GM12878 (cell line): ENCODE measurements around the gene PPP2R3B. TPM values are rescaled to one million over a fixed set of nuclear protein-coding genes. Genes with fewer than 3 reads are reported as not detected.
"Not testable (repeated sequence)": the region's sequence is repeated elsewhere in the genome, so short reads cannot be mapped to it uniquely, and the experiment has no call there.

Experiments
- ATAC-seq: fragments of 200-7000 bp; cut with Tn5 transposase; 3 replicates; pipeline ENCODE4 v1.9.1; 2020; ENCODE audit warnings: mild to moderate bottlenecking, moderate library complexity
- BruUV-seq: library from RNA; stranded (reverse); fragments of 400-500 nt; replicated peaks from 2 replicates; lab custom pipeline; 2021; lab: Mats Ljungman, UMichigan
- CTCF ChIA-PET: fragments of 300-600 bp; sonication (Branson Sonifier 250); formaldehyde crosslinking; extraction: SDS; loops from one replicate; lab custom pipeline; 2021; ENCODE audit warnings: inconsistent platforms; lab: Yijun Ruan, JAX
- POLR2A ChIA-PET: fragments of 350-600 bp; formaldehyde crosslinking; extraction: SDS; loops from one replicate; lab custom pipeline; 2021; ENCODE audit warnings: inconsistent platforms; lab: Charles Lee
- RAD21 ChIA-PET: fragments of 300-600 bp; sonication (Branson Sonifier 250); formaldehyde crosslinking; loops from one replicate; lab custom pipeline; 2023; ENCODE audit warnings: antibody characterized with exemption; ENCODE audit not compliant: unreplicated experiment; lab: Charles Lee
- SMC1A ChIA-PET: fragments of 300-600 bp; sonication (Branson Sonifier 250); formaldehyde crosslinking; loops from one replicate; lab custom pipeline; 2023; ENCODE audit not compliant: unreplicated experiment, uncharacterized antibody; lab: Charles Lee
- DNase-seq: peaks from one replicate; pipeline ENCODE4 v3.0.0-alpha.2; 2011; ENCODE audit warnings: low read depth, low spot score
- FAIRE-seq: peaks from 3 replicates; lab custom pipeline; 2011; peaks lifted over from hg19 to GRCh38; lab: Jason Lieb, UNC
- H2AFZ ChIP-seq: 2 replicates; pipeline ENCODE4 v1.6.0; 2011; ENCODE audit warnings: low read depth, low read length, control low read depth; ENCODE audit not compliant: control insufficient read depth
- H3K27ac ChIP-seq: 2 replicates; pipeline ENCODE4 v1.5.1; 2011; ENCODE audit warnings: control low read depth; ENCODE audit not compliant: control insufficient read depth, insufficient read depth
- H3K27me3 ChIP-seq, 2 experiments: replicated peaks in 1 of 2; 2 replicates each; pipeline versions ENCODE4 v1.6.0 to v1.6.1; 2011; ENCODE audit warnings: low read length in 1 of 2; ENCODE audit not compliant: control insufficient read depth in 2 of 2, insufficient read depth in 2 of 2
- H3K36me3 ChIP-seq, 2 experiments: 2 replicates each; pipeline ENCODE4 v1.5.1; 2011; ENCODE audit warnings: low read length in 1 of 2; ENCODE audit not compliant: control insufficient read depth in 2 of 2, insufficient read depth in 2 of 2
- H3K4me1 ChIP-seq: 2 replicates; pipeline ENCODE4 v1.6.1; 2011; ENCODE audit warnings: mild to moderate bottlenecking, low read length, moderate library complexity, mixed read lengths; ENCODE audit not compliant: control insufficient read depth, insufficient read depth
- H3K4me2 ChIP-seq: 2 replicates; pipeline ENCODE4 v1.6.0; 2011; ENCODE audit warnings: control low read depth; ENCODE audit not compliant: control insufficient read depth, insufficient read depth
- H3K4me3 ChIP-seq: fragments of 200-600 bp; sonication (generic); 2 replicates; pipeline ENCODE4 v1.5.1; 2016
- H3K79me2 ChIP-seq: 2 replicates; pipeline ENCODE4 v1.6.0; 2011; ENCODE audit warnings: low read length; ENCODE audit not compliant: control insufficient read depth, insufficient read depth
- H3K9ac ChIP-seq: 2 replicates; pipeline ENCODE4 v1.8.0; 2011; ENCODE audit warnings: low read length, control low read depth, mixed read lengths; ENCODE audit not compliant: control insufficient read depth, insufficient read depth
- H3K9me3 ChIP-seq: replicated peaks from 3 replicates; pipeline ENCODE4 v1.5.1; 2011; ENCODE audit warnings: mild to moderate bottlenecking, low read length; ENCODE audit not compliant: control insufficient read depth, insufficient read depth
- H4K20me1 ChIP-seq: 2 replicates; pipeline ENCODE4 v1.6.0; 2011; ENCODE audit not compliant: control insufficient read depth, insufficient read depth
- CEBPZ ChIP-seq: fragments of 150-350 bp; IDR thresholded peaks from 2 replicates; pipeline ENCODE4 v1.6.1; 2016; ENCODE audit warnings: low read depth, low read length
- CHD1 ChIP-seq: IDR thresholded peaks from 2 replicates; pipeline ENCODE4 v1.6.1; 2012; ENCODE audit warnings: low read depth, low read length, improper control_type of control experiment
- EP300 ChIP-seq, 2 experiments: fragments of 150-350 bp in 1 of 2; IDR thresholded peaks; 2 replicates each; pipeline ENCODE4 v1.6.1; 2011 to 2012; ENCODE audit warnings: low read depth in 2 of 2, low read length in 2 of 2, borderline replicate concordance in 1 of 2, improper control_type of control experiment in 1 of 2, inconsistent platforms in 1 of 2; ENCODE audit not compliant: control insufficient read depth in 1 of 2
- GABPA ChIP-seq: IDR thresholded peaks from 2 replicates; pipeline ENCODE4 v1.6.1; 2014; ENCODE audit warnings: antibody characterized with exemption, low read depth, mild to moderate bottlenecking, inconsistent platforms
- HDAC2 ChIP-seq: fragments of 200-600 bp; sonication (generic); IDR thresholded peaks from 2 replicates; pipeline ENCODE4 v1.6.1; 2017
- MTA3 ChIP-seq: IDR thresholded peaks from 2 replicates; pipeline ENCODE4 v1.6.1; 2012; ENCODE audit warnings: low read length, inconsistent platforms, borderline replicate concordance
- MYC ChIP-seq: IDR thresholded peaks from 2 replicates; pipeline ENCODE4 v1.6.1; 2011; ENCODE audit warnings: mild to moderate bottlenecking, low read length, moderate library complexity, inconsistent platforms; ENCODE audit not compliant: insufficient read depth, insufficient replicate concordance, insufficient read length, severe bottlenecking
- NR2C2 ChIP-seq: IDR thresholded peaks from 2 replicates; pipeline ENCODE4 v1.6.1; 2011; ENCODE audit warnings: borderline replicate concordance, low read depth; ENCODE audit not compliant: control insufficient read depth, insufficient read length
- PBX3 ChIP-seq: IDR thresholded peaks from 2 replicates; pipeline ENCODE4 v1.6.1; 2011; ENCODE audit warnings: mild to moderate bottlenecking, low read depth, low read length, moderate library complexity; ENCODE audit not compliant: insufficient replicate concordance
- YY1 ChIP-seq: IDR thresholded peaks from 2 replicates; pipeline ENCODE4 v1.6.1; 2011; ENCODE audit warnings: low read depth, mild to moderate bottlenecking, low read length
- ZZZ3 ChIP-seq: IDR thresholded peaks from 2 replicates; pipeline ENCODE4 v1.6.1; 2011; ENCODE audit warnings: low read depth; ENCODE audit not compliant: control insufficient read depth, insufficient read length
- WGBS: methylation state at CpG from one replicate; pipeline ENCODE4 v1.1.6; 2016; ENCODE audit warnings: low lambda C conversion rate; ENCODE audit not compliant: insufficient replicate concordance, insufficient coverage; ENCODE audit errors: missing lambda C conversion rate; 5-methylcytosine and 5-hydroxymethylcytosine counted together
- in situ Hi-C: fragments of 300-500 bp; cut with MboI; formaldehyde crosslinking; loops from 9 replicates; pipeline ENCODE4 v1.14.3; 2018; ENCODE audit warnings: mixed read lengths
- intact Hi-C: fragments of 100-400 bp; cut with micrococcal nuclease; formaldehyde crosslinking; loops from one replicate; pipeline ENCODE4 v1.14.2; 2022; ENCODE audit not compliant: unreplicated experiment
- polyA plus RNA-seq, 11 experiments: library from polyadenylated mRNA; depleted of rRNA in 4 of 11; unstranded in 6 of 11; stranded (reverse) in 5 of 11; fragments of >200 nt; fragmentation: Nextera tagmentation in 4 of 11; fragmentation: Illumina TruSeq in 1 of 11; extraction: Ambion mirVana in 4 of 11; extraction: Trizol in 1 of 11; gene quantifications; 1 replicate in 1 of 11; 2 replicates in 10 of 11; pipeline versions ENCODE4 v1.2.1 to v1.2.3, GENCODE V29; 2011 to 2016; ENCODE audit warnings: inconsistent platforms in 2 of 11, missing spikeins in 2 of 11, low read depth in 1 of 11
- total RNA-seq, 4 experiments: library from RNA; depleted of rRNA in 3 of 4; stranded (reverse); fragments of >200 nt in 3 of 4; fragmentation: Illumina TruSeq in 1 of 4; extraction: Trizol in 1 of 4; gene quantifications; 2 replicates each; pipeline versions ENCODE4 v1.2.1 to v1.2.3, GENCODE V29; 2013 to 2021

The PPP2R3B gene
- total and polyA plus RNA-seq, 10 of the 15 experiments (the other 5 are each of a cell fraction or from before 2014, with no cell fraction given): 0.11 to 34.3 (median 9.7) TPM; not detected in 1

GRCh38 chrX:415498-415897 is 28.8 kb upstream of the PPP2R3B start:
- H3K4me2 ChIP-seq, RAD21 ChIA-PET, CTCF ChIA-PET, H3K9ac ChIP-seq, H3K4me3 ChIP-seq, intact Hi-C loops, BruUV-seq, DNase-seq, in situ Hi-C loops, H3K27me3 ChIP-seq, POLR2A ChIA-PET, H3K9me3 ChIP-seq, SMC1A ChIA-PET, H2AFZ ChIP-seq, H3K79me2 ChIP-seq, ATAC-seq, H3K36me3 ChIP-seq, FAIRE-seq, H3K27ac ChIP-seq, H4K20me1 ChIP-seq, H3K4me1 ChIP-seq: not testable (repeated sequence)
- WGBS: 79% methylated on average over 5 of the region's 5 CpGs

- Histone ChIP-seq H3K36me3 (no peaks in the 10 kb centered on the region), H3K27me3 (no peaks in the 10 kb centered on the region), H3K27ac (no peak overlapping the region), H3K4me3 (no peak overlapping the region), H2AFZ (no peak overlapping the region), H3K4me1 (no peaks in the 10 kb centered on the region), H3K9me3 (no peaks in the 10 kb centered on the region; the same call in 2 of the 3 replicates), H4K20me1 (no peaks in the 10 kb centered on the region), H3K79me2 (no peaks in the 10 kb centered on the region), H3K9ac (no peak overlapping the region), H3K4me2 (no peak overlapping the region)
- ATAC-seq: no peak
- ChIA-PET RAD21 (no interaction called here), CTCF (no interaction called here), SMC1A (no interaction called here), POLR2A (no interaction called here)
- no peak for FAIRE-seq
- no TSS peak for BruUV-seq
- intact Hi-C loops (no loop called here), in situ Hi-C loops (no loop called here)
- 38% methylated on average over 43 of the region's 47 CpGs for WGBS
- no peak for DNase-seq
- TF ChIP-seq GABPA: no peak
- TF ChIP-seq CEBPZ: no peak
- no peak for TF ChIP-seq MYC
- TF ChIP-seq MTA3: no peak
- no peak for TF ChIP-seq CHD1
- no peak for TF ChIP-seq EP300 (IDR thresholded peaks at IDR 0.05; ENCODE audit: borderline replicate concordance in 1 of 2, control insufficient read depth in 1 of 2, low read depth in 2 of 2, low read length in 2 of 2)
- no peak for TF ChIP-seq NR2C2
- no peak for TF ChIP-seq PBX3
- no peak for TF ChIP-seq ZZZ3
- TF ChIP-seq YY1: no peak
- no peak for TF ChIP-seq HDAC2
These were observed 26.9 kb upstream of the PPP2R3B start for GRCh38 chrX:413322-414201.
